GM21360 (cell line): ENCODE data around the gene PDIA3.
"Not testable (repeated sequence)": the region's sequence is repeated elsewhere in the genome, so short reads cannot be mapped to it uniquely, and the experiment has no call there.

Source experiments
- ATAC-seq: cut with Tn5 transposase; IDR thresholded peaks from one replicate; pipeline ENCODE4 v1.9.1; 2021; ENCODE audit warnings: mild to moderate bottlenecking, moderate library complexity; ENCODE audit not compliant: unreplicated experiment

Gene PDIA3

GRCh38 chr15:43808960-43809678 is 62.9 kb downstream of the PDIA3 start:
- no peak for ATAC-seq

GRCh38 chr15:43815064-43815463 is 68.8 kb downstream of the PDIA3 start:
- ATAC-seq = not testable (repeated sequence)

GRCh38 chr15:43821505-43821904 is 75.3 kb downstream of the PDIA3 start:
- ATAC-seq = no peak
